Nephron (organoid): Measurements from ENCODE around the gene HDAC9.

Experiments used
- H3K27ac Mint-ChIP-seq, 3 experiments: 2 replicates each; pipeline ENCODE4 v1.8.0; 2020; ENCODE audit warnings: mixed read lengths in 3 of 3, mild to moderate bottlenecking in 2 of 3, moderate library complexity in 1 of 3
- H3K27me3 Mint-ChIP-seq: 2 replicates; pipeline ENCODE4 v1.8.0; 2021; ENCODE audit warnings: low read depth, mild to moderate bottlenecking, moderate library complexity, mixed read lengths
- H3K36me3 Mint-ChIP-seq: 2 replicates; pipeline ENCODE4 v1.8.0; 2020; ENCODE audit warnings: low read depth, mixed read lengths
- H3K4me1 Mint-ChIP-seq: 2 replicates; pipeline ENCODE4 v1.8.0; 2020; ENCODE audit warnings: mixed read lengths
- H3K4me3 Mint-ChIP-seq, 3 experiments: 2 replicates each; pipeline ENCODE4 v1.8.0; 2020; ENCODE audit warnings: mild to moderate bottlenecking in 3 of 3, mixed read lengths in 3 of 3, moderate library complexity in 2 of 3
- H3K9me3 Mint-ChIP-seq: 2 replicates; pipeline ENCODE4 v1.8.0; 2020; ENCODE audit warnings: mixed read lengths
- CTCF ChIP-seq, 3 experiments: fragments of 200-600 bp; sonication (generic); IDR thresholded peaks; one replicate each; pipeline ENCODE4 v1.5.0; 2021; ENCODE audit warnings: antibody characterized with exemption in 3 of 3; ENCODE audit not compliant: unreplicated experiment in 3 of 3

Gene HDAC9

GRCh38 chr7:18509481-18509880 lies 13.9 kb downstream of the HDAC9 start:
- peak overlapping the region in 1 of 3 experiments; percentile 41 for H3K4me3 Mint-ChIP-seq
- H3K4me1 Mint-ChIP-seq: peaks cover 32% of the 10 kb centered on the region
- H3K9me3 Mint-ChIP-seq: no peaks in the 10 kb centered on the region

GRCh38 chr7:18511351-18512140 lies 16.0 kb downstream of the HDAC9 start:
- no peak for TF ChIP-seq CTCF (IDR thresholded peaks at IDR 0.05; ENCODE audit: unreplicated experiment in 3 of 3)
- H3K27me3 Mint-ChIP-seq: no peaks in the 10 kb centered on the region
- no peak overlapping the region for H3K4me3 Mint-ChIP-seq
- H3K36me3 Mint-ChIP-seq: no peaks in the 10 kb centered on the region
- H3K27ac Mint-ChIP-seq: no peak overlapping the region
- H3K9me3 Mint-ChIP-seq: no peaks in the 10 kb centered on the region
- H3K4me1 Mint-ChIP-seq: peaks cover 19% of the 10 kb centered on the region

More at GRCh38 chr7:18509481-18509880, 13.9 kb downstream of the HDAC9 start:
- TF ChIP-seq CTCF (IDR thresholded peaks at IDR 0.05; ENCODE audit: unreplicated experiment in 3 of 3): no peak
- H3K27ac Mint-ChIP-seq: no peak overlapping the region
- H3K36me3 Mint-ChIP-seq: no peaks in the 10 kb centered on the region
- H3K27me3 Mint-ChIP-seq: no peaks in the 10 kb centered on the region

GRCh38 chr7:18513343-18513742 lies 17.8 kb downstream of the HDAC9 start:
- Mint-ChIP-seq H3K27me3 (no peaks in the 10 kb centered on the region), H3K27ac (no peak overlapping the region), H3K9me3 (no peaks in the 10 kb centered on the region), H3K4me1 (peaks cover 19% of the 10 kb centered on the region), H3K36me3 (no peaks in the 10 kb centered on the region), H3K4me3 (no peak overlapping the region)
- no peak for TF ChIP-seq CTCF (IDR thresholded peaks at IDR 0.05; ENCODE audit: unreplicated experiment in 3 of 3)

- TF ChIP-seq CTCF (IDR thresholded peaks at IDR 0.05; ENCODE audit: unreplicated experiment in 3 of 3): no peak
- Mint-ChIP-seq H3K4me1 (peaks cover 3% of the 10 kb centered on the region), H3K27me3 (no peaks in the 10 kb centered on the region), H3K36me3 (no peaks in the 10 kb centered on the region), H3K27ac (no peak overlapping the region), H3K4me3 (no peak overlapping the region), H3K9me3 (no peaks in the 10 kb centered on the region)
Measured at GRCh38 chr7:18515067-18515466, 19.5 kb downstream of the HDAC9 start.

GRCh38 chr7:18517646-18518045 lies 22.1 kb downstream of the HDAC9 start:
- H3K4me3 Mint-ChIP-seq: no peak overlapping the region
- H3K27me3 Mint-ChIP-seq: no peaks in the 10 kb centered on the region
- no peaks in the 10 kb centered on the region for H3K9me3 Mint-ChIP-seq
- H3K27ac Mint-ChIP-seq: no peak overlapping the region
- peaks cover 3% of the 10 kb centered on the region for H3K4me1 Mint-ChIP-seq
- no peak for TF ChIP-seq CTCF (IDR thresholded peaks at IDR 0.05; ENCODE audit: unreplicated experiment in 3 of 3)
- no peaks in the 10 kb centered on the region for H3K36me3 Mint-ChIP-seq

- no peak overlapping the region for H3K27ac Mint-ChIP-seq
- H3K4me1 Mint-ChIP-seq: peaks cover 3% of the 10 kb centered on the region
- H3K27me3 Mint-ChIP-seq: no peaks in the 10 kb centered on the region
- no peaks in the 10 kb centered on the region for H3K9me3 Mint-ChIP-seq
- H3K36me3 Mint-ChIP-seq: no peaks in the 10 kb centered on the region
- H3K4me3 Mint-ChIP-seq: no peak overlapping the region
- TF ChIP-seq CTCF (IDR thresholded peaks at IDR 0.05; ENCODE audit: unreplicated experiment in 3 of 3): no peak
Measured at GRCh38 chr7:18518555-18518954, 23.0 kb downstream of the HDAC9 start.
